Activated CD4-positive, alpha-beta T cell treated with anti-CD3 and anti-CD28 coated beads for 4 hours (primary cell): ENCODE data around the gene MAST1.
"Not testable (repeated sequence)": the region's sequence is repeated elsewhere in the genome, so short reads cannot be mapped to it uniquely, and the experiment has no call there.

Experiments used
- DNase-seq, 2 donors: peaks; one replicate each; pipeline ENCODE4 v3.0.0-alpha.2; 2020

MAST1 gene

GRCh38 chr19:12872941-12873890, 34.9 kb downstream of the MAST1 start:
- peak in 1 of 2 donors; percentile 69 for DNase-seq

GRCh38 chr19:12873891-12874745, 35.8 kb downstream of the MAST1 start:
- DNase-seq, result no peak

GRCh38 chr19:12875086-12875485, 36.8 kb downstream of the MAST1 start:
- DNase-seq, result no peak

- DNase-seq, result no peak
Measured at GRCh38 chr19:12880551-12881171, 42.3 kb downstream of the MAST1 start.

- DNase-seq, result peak; percentile 87 to 89
Measured at GRCh38 chr19:12881172-12881808, 43.0 kb downstream of the MAST1 start, which contains the start of gene DNASE2. DNASE2 (minus strand) TSS chr19:12881449; CDS start chr19:12881375, 74 bp downstream.

GRCh38 chr19:12882589-12882988, 44.3 kb downstream of the MAST1 start:
- no peak for DNase-seq

GRCh38 chr19:12884202-12884601, 45.9 kb downstream of the MAST1 start:
- DNase-seq, result no peak

- no peak for DNase-seq
Measured at GRCh38 chr19:12884627-12884925, 46.3 kb downstream of the MAST1 start.

- DNase-seq, result peak; percentile 86 to 89
Measured at GRCh38 chr19:12884926-12885748, 46.8 kb downstream of the MAST1 start.

- no peak for DNase-seq
Measured at GRCh38 chr19:12885749-12886650, 47.7 kb downstream of the MAST1 start.

- no peak for DNase-seq
Measured at GRCh38 chr19:12886651-12886968, 48.3 kb downstream of the MAST1 start.

GRCh38 chr19:12886969-12887747, 48.8 kb downstream of the MAST1 start, which contains the start of gene KLF1:
KLF1 (minus strand) TSS chr19:12887201; CDS start chr19:12887140, 61 bp downstream.
- no peak for DNase-seq

GRCh38 chr19:12888006-12888603, 49.8 kb downstream of the MAST1 start:
- no peak for DNase-seq

GRCh38 chr19:12890299-12890786, 52.0 kb downstream of the MAST1 start:
- DNase-seq, result not testable (repeated sequence)

GRCh38 chr19:12890787-12891552, 52.7 kb downstream of the MAST1 start, which contains the start of gene GCDH:
GCDH (plus strand) TSS chr19:12891160; CDS start chr19:12891305, 145 bp downstream.
- peak; percentile 95 to 97 for DNase-seq

- DNase-seq, result no peak
Measured at GRCh38 chr19:12891553-12892021, 53.3 kb downstream of the MAST1 start.

GRCh38 chr19:12893582-12893981, 55.3 kb downstream of the MAST1 start:
- DNase-seq, result no peak

- no peak for DNase-seq
Measured at GRCh38 chr19:12896460-12896859, 58.1 kb downstream of the MAST1 start.
